GM12892 (cell line): ENCODE measurements around the gene ZSCAN5C.
"Not testable (repeated sequence)": the region's sequence is repeated elsewhere in the genome, so short reads cannot be mapped to it uniquely, and the experiment has no call there.

ENCODE experiments used
- DNase-seq: peaks from one replicate; pipeline ENCODE4 v3.0.0; 2011; ENCODE audit not compliant: insufficient read length
- FAIRE-seq: peaks from 2 replicates; lab custom pipeline; 2011; peaks lifted over from hg19 to GRCh38; lab: Jason Lieb, UNC
- POLR2A ChIP-seq: IDR thresholded peaks from 2 replicates; pipeline ENCODE4 v1.6.1; 2011; ENCODE audit warnings: low read depth, low read length, control low read depth
- POLR2AphosphoS5 ChIP-seq: IDR thresholded peaks from 2 replicates; pipeline ENCODE4 v1.6.1; 2011; ENCODE audit warnings: low read depth, low read length, control low read depth
- TAF1 ChIP-seq: IDR thresholded peaks from 2 replicates; pipeline ENCODE4 v1.6.1; 2011; ENCODE audit warnings: low read depth, mild to moderate bottlenecking, control low read depth, low read length, borderline replicate concordance

The ZSCAN5C gene

GRCh38 chr19:56199687-56200086 lies 2.4 kb upstream of the ZSCAN5C start:
- no peak for TF ChIP-seq POLR2A
- TF ChIP-seq TAF1, result no peak
- no peak for TF ChIP-seq POLR2AphosphoS5
- no peak for FAIRE-seq
- no peak for DNase-seq

GRCh38 chr19:56207581-56207980 lies 5.5 kb downstream of the ZSCAN5C start:
- not testable (repeated sequence) for FAIRE-seq, DNase-seq

GRCh38 chr19:56209091-56209490 lies 7.0 kb downstream of the ZSCAN5C start:
- DNase-seq (no peak), FAIRE-seq (no peak)
- TF ChIP-seq POLR2AphosphoS5 (no peak), TAF1 (no peak)

GRCh38 chr19:56210036-56210435 lies 8.0 kb downstream of the ZSCAN5C start:
- DNase-seq, FAIRE-seq: not testable (repeated sequence)

GRCh38 chr19:56211718-56212117 lies 9.6 kb downstream of the ZSCAN5C start:
- DNase-seq, result no peak
- no peak for FAIRE-seq
- TF ChIP-seq TAF1 (no peak), POLR2A (no peak), POLR2AphosphoS5 (no peak)

- DNase-seq (peak; percentile 26), FAIRE-seq (no peak)
- TF ChIP-seq POLR2AphosphoS5 (no peak), POLR2A (no peak), TAF1 (no peak)
Measured at GRCh38 chr19:56217039-56217949, 15.2 kb downstream of the ZSCAN5C start.

- no peak for FAIRE-seq
- TF ChIP-seq TAF1 (no peak), POLR2AphosphoS5 (no peak), POLR2A (no peak)
- DNase-seq, result no peak
Measured at GRCh38 chr19:56218961-56219360, 16.9 kb downstream of the ZSCAN5C start.

GRCh38 chr19:56221442-56221841 lies 19.4 kb downstream of the ZSCAN5C start:
- FAIRE-seq, result not testable (repeated sequence)

GRCh38 chr19:56221851-56222250 lies 19.8 kb downstream of the ZSCAN5C start:
- no peak for DNase-seq

More at GRCh38 chr19:56221442-56221841, 19.4 kb downstream of the ZSCAN5C start:
- DNase-seq, result not testable (repeated sequence)

GRCh38 chr19:56222901-56223300 lies 20.8 kb downstream of the ZSCAN5C start:
- no peak for DNase-seq
- TF ChIP-seq POLR2AphosphoS5 (no peak), POLR2A (no peak), TAF1 (no peak)
- no peak for FAIRE-seq

More at GRCh38 chr19:56221851-56222250, 19.8 kb downstream of the ZSCAN5C start:
- TF ChIP-seq TAF1 (no peak), POLR2A (no peak), POLR2AphosphoS5 (no peak)
- FAIRE-seq, result no peak

- DNase-seq, result no peak
- TF ChIP-seq POLR2A, result no peak
- TF ChIP-seq POLR2AphosphoS5, result no peak
- no peak for TF ChIP-seq TAF1
- no peak for FAIRE-seq
Measured at GRCh38 chr19:56223481-56223880, 21.4 kb downstream of the ZSCAN5C start.

- FAIRE-seq, result no peak
- DNase-seq, result no peak
Measured at GRCh38 chr19:56245121-56245740, 43.2 kb downstream of the ZSCAN5C start.

GRCh38 chr19:56245764-56246163 lies 43.7 kb downstream of the ZSCAN5C start:
- DNase-seq, FAIRE-seq: not testable (repeated sequence)

More at GRCh38 chr19:56245121-56245740, 43.2 kb downstream of the ZSCAN5C start:
- TF ChIP-seq POLR2A (no peak), TAF1 (no peak), POLR2AphosphoS5 (no peak)

GRCh38 chr19:56248736-56249338 lies 46.8 kb downstream of the ZSCAN5C start:
- not testable (repeated sequence) for FAIRE-seq, DNase-seq
